HuH-7 (cell line): ENCODE measurements around the gene TMPRSS6.

Experiments
- DNase-seq: peaks from one replicate; pipeline ENCODE4 v3.0.0; 2011; ENCODE audit warnings: low spot score

TMPRSS6 gene

DNA sequence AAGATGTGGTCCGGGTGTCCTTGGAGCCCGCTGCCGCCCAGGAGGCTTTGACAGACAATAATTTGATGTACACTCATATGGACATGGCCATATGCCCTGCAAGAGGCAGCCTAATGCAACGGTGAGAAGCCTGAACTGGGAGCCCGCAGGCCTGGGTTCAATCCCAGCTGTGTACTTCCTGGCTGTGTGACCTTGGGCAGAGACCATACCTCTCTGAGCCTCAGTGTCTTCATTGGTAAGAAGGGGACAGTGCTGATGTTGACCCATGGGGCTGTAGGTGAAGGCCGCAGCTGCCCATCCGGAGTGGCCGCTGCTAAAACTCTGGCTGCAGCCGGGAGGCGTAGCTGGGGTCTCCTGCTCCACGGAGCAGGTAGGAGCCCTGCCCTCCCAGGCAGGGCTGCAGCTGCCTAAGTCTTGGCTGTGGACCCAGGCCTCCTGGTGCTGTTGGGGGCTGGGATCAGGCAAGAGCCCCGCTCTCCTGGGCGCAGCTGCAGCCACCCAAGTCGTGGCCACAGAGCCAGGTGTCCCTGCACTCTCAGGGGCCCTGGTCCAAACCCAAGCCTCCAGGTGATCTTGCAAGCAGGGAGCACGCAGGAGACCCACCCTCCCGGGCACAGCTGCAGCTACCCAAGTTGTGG is 31.3 kb upstream of the TMPRSS6 start:
- DNase-seq: no peak

DNA sequence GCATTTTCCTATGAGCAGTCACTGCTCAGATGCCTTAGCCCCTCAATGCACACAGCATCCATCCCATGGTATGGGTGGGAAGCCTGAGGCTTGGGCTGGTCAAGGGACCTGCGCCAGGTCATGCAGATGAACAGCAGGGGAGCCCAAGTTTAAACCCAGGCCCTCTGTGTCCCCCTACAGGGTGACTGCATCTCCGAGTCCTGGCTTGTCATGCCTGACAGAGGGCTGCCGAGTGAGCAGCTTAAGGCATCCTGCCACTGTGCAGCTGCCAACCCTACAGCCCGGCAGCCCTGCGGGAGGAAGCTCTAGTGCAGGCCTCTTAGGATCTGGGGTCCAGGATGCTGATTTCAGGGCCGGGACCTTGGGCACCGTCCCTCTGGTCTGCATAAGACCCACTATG is 30.2 kb upstream of the TMPRSS6 start:
- no peak for DNase-seq

DNA sequence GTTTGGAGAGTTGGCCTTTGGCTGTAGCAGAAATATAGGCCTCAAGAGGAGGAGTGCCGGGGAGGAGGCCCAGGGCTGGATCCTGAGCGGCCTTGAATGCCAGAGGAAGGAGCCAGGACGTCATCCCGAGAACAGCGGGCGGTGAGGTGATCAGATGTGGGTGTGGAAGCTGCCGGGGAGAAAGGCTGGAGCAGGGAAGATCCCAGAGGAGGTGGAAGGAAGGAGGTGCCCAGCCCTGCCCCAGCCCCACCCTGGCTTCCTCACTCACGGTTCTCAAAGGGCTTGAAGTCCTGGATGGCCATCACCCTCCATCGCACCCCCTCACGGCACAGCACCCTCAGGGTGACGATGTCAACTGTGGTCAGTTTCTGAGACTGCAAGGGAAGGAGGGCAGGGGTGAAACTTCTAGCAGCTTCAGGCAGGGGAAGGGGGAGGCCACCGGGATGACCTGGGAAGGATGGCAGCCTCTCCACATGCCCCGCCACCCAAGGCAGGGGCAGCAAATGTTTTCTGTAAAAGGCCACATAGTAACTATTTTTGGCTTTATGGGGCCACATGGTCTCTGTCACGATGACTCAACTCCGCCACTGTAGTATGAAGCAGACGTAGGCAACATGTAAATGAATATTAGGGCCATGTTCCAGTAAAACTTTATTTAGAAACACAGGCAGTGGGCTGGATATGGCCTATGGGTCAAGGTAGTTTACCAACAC is 29.5 kb upstream of the TMPRSS6 start:
- no peak for DNase-seq

DNA sequence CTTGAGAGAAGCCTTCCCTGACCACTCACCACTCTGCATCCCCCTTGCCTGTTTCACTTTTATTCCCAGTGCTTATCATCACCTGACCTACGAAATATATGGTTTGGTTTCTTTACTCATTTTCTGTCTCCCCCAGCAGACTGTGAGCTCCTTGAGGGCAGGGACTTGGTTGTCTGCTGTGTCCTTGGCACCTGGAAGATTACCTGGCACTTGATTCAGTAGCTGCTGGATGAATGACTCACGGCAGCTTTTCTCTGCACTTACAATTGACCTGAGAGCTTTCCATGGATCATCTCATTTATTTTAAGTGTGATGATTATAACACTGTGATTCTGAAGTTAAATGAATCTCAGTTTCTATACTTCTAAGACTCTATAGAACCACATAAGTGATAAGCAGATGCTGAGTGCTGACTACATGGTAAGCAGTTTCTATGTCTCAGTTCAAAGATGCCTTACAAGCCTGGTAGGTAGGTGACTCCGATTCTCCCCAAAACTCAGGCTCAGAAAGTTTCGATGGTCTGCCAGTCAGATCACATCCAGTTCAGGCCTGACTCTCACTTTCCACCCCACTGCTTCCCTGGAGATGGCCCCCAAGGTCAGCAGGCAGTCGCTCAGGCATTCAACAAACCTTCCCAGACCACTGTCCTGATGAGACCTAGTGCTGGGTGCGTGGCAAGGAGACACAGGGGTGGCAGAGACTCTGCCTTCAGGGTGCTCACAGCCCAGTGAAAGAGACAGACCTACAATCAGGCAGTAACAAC is 28.6 kb upstream of the TMPRSS6 start:
- no peak for DNase-seq

DNA sequence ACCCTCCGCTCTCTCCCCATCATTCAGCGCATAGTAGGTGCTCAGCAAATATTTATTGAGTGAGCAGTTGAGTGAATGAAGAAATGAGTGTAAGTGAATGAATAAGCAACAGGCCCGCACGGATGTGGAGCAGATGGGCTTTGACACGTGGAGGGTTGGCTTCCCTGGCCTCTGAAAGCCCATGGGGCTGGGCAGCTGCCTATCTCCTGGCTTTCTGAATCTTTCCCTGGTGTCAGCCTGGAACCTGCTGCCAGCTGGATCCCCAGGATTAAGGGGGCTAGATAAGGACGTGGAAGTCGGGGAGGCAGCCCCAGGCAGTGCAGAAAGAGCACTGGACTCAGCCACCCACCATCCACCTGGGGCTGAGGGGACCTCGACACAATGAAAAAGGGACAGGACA is 27.6 kb upstream of the TMPRSS6 start:
- no peak for DNase-seq

DNA sequence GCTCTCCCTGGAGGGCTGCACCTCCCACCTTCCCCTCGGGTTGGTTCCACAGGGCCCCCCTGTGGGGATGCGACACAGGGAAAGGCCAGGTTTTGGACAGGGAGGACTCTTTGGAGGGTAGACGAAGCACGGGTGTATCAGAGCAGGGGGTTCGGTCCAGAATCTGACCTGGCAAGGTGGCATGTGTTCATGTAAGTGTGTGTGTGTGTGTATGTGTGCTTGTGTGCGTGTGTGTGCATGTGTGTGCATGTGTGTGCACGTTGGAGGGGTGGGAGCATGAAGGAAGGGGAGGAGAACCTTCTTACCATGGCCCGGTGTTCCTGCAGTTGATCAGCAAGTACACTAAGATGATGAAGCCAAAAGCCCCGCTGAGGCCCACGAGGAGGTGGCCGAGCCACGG is 25.5 kb upstream of the TMPRSS6 start:
- no peak for DNase-seq

DNA sequence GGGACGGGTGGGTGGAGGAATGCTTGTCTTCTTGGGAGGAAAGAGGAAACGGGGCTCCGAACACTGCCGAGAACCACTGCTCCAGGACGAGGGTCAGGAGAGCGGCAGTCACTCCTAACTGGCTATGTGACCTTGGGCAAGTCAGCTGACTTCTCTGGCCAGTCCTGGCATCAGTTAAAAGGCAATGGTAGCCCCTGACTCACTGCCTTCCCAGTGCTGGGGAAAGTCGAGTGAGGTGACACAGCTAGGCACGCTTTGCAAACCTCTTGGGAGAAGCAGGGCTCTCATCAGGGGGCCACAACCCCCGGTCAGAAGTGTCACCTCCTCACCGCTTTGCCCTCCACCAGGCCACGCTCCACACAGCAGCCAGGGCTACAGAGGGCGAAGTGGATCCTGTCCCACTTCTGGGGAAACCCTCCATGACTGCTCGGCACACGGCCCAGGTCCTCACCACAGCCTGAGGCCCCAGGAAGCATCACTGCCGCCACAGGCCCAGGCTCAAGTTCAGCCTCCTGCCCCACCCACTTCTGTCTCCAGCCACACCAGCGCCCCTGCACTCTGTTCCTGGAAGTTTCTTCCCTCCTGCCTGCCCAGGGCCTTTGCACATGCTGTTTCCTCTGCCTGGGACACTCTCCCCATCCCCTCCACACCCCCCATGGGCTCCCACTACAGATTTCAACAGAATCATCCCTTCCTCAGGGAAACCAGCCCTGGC is 23.9 kb upstream of the TMPRSS6 start:
- DNase-seq: no peak

DNA sequence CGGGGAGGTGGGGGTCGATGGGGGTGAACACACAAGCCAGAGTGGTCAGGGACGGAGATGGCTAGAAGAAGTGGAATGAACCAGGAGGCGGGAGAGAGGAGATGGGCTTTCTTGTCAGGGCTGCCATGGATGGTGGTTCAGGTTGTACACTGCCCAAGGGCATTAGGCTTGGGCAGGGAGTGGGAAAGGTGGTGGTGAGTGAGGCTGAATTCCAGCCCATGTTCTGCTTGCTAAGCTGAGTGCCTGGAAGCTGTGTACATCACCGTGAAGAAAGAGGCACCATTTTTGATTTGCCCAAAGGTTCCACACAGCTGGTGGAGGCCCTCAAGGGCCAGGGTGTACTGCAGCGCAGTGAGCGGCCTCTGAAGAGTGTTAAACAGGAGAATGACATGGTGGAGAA is 23.3 kb upstream of the TMPRSS6 start:
- no peak for DNase-seq

DNA sequence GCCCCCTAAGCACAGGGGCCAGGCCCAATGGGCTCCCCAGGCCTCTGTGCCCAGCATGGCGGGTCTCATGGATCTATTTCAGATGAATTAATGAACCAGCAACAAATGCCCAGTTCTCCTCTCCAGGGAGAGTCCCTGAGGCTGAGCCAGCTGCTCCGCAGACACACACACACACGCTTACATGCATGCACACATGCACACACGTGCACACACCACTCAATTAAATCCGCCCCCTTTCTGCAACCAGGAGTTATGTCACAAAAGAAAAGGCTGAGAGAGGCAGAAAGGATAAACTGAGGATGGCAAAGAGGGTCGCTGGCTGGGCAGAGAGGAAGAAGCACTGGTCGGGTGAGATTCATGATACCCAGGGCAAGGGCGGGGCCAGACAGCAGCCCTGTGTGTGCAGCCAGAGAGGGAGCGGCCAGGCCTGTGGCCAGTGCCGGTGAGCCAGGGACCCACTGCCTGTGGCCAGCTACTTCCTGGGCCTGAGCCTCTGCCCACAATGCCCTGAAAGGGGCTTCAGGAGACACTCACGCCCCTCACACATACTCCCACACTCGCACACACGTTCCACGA is 20.4 kb upstream of the TMPRSS6 start:
- DNase-seq: no peak

DNA sequence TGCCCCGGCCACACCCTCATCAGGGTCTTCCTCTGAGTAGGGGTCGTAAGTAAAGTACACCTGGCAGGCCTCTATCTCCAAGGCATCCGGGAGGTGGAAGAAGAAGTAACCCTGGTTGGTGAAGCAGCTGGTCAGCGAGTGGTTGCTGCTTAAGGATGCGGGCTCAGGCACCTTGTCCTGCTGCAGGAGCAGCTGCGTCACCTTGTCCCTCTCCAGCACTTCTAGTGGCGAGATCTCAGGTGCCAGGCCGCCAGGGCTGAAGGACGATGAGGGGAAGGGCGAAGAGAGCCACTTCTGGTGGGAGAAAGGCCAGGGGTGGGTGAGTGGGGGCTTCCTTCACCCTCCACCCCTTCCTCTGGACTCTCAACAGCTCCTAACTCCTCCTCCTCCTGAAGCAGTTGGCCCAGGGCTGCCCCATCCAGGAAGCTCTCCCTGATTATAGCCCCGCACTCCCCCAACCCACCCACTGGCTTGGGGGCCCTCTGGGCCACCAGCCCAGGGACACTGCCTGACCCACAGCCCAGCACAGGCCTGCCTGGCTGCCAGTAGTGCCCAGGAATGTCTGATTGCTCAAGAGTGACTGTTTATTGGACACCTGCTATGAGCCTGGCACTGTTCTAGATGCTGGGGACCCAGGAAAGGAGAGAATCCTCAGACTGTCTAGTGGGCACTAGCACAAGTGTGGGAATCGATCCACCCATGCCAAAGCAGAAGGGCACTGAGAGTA is 19.2 kb upstream of the TMPRSS6 start:
- no peak for DNase-seq

DNA sequence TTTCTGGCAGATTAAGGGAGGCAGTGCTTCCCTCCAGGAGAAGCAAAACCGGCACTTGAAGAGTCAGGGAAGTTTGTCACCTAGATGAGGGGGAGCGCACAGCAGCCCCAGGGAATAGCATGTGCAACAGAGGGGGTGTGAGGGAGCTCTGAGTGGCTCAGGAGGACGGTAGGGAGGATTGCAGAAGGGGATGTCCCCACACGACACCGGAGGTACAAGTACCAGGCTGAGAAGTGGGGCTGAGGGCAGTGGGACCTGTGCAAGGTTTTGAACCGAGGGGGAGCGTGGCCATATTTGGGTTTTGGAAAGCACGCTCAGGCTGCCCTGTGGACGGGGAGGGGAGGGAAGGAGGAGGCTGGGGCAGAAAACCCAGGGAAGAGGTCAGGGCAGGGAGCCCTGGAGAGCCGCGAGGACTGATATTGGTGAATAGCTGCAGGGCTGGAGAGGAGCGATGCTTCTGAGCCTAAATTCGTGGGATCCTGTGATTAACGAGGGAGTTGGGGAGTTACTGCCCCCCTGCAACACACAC is 17.9 kb upstream of the TMPRSS6 start:
- no peak for DNase-seq

DNA sequence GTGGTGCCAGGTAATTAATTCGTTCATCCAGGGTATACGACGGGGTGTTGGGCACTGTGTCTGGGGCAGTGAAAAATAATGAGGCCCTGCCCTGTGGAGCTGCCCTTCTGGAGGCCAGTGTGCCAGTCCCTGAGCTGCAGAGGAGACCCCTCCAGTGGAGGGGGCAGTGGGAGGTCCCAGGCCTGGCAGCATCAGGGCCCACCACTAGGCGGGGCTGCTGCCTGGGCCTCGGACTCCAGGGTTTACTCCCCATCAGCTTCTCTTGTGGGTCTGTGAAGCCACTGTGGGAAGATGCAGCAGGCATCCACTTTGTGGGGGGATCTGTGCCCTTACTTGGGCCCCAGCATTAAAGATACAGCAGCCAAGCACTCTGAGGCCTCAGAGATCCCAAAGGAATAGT is 17.4 kb upstream of the TMPRSS6 start:
- DNase-seq: peak; percentile 62

DNA sequence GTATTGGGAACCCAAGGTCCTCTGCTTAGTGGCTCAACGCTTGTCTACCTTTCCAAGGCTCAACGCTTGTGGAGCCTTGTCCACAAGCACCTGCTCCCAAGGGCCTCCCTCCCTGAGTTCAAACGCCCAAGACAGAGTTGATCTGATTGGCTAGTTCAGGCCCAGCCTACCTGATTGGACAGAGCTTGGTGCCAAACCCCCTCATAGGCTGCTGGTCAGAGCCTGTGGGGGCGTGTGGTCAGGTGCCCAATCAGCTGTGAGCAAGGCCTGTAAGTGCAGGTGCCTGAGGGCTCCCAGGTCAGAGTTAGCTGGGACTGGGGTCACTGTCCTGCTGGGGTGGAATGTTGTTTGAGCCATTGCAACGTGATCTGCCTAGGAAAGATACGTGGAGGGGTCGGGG is 16.9 kb upstream of the TMPRSS6 start:
- DNase-seq: no peak

DNA sequence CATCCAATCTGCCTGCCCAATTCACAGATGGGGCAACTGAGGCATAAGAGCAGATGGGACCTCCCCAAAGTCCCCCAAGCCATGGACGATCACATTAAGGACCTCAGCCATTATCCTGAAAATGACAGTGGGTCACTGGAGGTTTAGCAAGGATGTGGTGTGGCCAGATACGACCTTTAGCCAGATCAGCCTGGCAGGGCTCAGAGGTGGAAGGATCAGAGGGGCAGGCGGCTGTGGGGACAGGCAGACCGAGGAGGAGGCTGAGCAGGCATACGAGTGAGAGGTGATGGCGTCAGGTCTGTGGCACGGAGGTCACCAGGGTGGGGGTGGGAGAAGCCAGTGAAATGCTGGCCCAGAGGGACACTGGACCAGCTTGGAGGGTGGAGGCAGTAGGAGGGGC is 14.1 kb upstream of the TMPRSS6 start:
- DNase-seq: no peak

DNA sequence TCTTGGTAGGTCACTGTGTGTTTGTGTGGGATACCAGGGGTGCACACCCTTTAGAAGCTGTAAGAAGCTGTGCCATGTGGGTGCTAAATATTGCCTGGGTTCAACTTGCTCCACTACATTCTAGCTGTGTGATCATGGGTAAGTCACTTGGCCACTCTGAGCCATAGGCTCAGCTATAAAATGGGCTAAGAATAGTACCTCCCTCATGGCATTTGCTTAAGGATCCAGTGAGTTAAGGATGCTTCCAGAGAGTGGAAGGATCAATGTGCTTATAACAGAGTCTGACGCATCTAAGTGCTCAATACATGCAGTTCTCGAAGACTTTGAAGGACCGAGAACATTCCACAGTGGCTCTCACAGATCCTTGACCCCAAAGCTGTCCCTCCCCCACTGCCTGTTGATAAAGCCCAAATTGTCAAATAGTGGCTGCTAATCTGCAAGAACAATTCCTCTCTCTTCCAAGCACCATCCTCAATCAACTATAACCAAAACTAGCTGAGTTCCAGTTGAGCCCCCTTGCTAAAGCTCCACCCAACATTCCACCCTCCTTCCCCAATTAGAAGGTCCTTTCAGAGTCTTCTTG is 13.2 kb upstream of the TMPRSS6 start:
- no peak for DNase-seq

DNA sequence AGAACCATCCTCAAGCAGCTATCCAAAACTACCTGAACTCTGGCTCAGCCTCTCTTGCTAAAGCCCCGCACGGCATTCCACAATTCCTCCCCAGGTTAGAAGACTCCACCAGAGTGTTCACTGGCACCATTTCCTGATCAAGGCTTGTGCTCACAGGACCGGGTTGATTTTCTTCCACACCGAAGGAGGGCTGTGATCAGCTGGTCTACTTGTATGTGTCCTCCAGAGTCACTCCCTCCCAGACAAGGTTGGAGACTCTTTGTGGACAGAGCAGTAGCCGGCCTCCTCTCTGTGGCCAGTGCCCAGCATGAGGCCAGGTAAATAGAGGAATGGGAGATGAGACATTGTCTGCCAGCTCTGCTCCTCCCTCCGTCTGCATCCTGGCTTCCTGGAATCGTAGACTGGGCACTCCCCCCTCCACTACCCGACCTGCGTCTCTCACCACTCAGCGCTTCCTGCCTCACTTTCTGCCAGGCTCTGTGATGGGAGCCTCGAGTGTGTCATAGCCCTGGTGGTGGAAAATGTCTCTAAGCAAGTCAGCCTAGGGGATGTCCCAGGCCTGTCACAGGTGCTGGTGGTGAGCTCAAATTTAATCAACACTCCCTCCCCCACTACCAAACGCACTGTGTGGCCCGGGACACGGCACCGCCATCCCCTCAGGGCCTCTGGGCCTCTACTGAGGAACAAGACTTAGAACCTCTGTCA is 12.5 kb upstream of the TMPRSS6 start:
- no peak for DNase-seq

DNA sequence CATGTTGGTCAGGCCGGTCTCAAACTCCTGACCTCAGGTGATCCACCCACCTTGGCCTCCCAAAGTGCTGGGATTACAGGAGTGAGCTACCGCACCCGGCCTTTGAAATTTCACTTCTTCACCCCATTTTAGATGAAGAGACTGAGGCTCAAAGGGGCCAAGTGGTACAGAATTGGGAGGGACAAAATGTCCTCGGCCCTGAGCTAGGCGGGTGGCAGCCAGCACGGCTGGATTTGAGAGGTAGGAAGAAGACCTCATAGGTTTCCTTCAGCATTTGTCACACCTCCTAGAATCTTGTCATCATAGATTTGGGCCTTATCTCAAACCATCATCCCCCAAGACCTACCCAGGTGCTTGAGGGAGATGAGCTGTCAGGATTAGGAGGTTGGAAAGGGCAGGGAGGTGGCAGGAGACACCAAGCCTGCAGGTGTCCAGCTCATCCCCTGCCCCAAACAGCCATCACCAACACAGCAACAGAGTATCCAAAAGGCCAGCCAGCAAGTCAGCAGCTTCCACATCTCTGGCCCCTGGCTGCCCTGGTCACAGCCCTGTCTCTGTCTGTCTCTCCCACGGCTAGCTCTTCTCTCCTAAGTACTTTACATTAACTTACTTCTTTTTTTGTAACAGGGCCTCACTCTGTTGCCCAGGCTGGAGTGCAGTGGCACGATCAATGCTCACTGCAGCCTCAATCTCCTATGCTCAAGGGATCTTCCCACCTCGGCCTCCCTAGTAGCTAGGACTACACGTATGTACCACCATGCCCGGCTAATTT is 11.2 kb upstream of the TMPRSS6 start:
- DNase-seq: no peak

DNA sequence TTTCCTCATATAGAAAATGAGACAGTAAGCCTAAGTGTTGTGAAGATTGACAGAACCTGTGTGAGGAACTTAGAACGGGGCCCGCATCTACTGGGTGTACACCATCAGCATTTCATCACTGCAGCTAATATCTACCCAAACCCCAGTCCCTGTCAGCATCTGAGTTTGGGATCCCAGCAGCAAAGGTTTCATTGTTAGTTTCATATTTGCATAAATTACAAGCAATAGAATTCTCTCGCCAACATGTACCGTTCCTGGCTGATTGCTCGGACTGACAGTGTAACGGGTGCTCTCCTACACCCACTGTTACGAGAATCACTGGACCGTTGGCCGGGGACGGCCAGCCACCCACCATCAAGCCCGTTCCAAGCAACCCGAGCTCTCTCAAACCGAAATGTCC is 10.4 kb upstream of the TMPRSS6 start:
- DNase-seq: no peak

DNA sequence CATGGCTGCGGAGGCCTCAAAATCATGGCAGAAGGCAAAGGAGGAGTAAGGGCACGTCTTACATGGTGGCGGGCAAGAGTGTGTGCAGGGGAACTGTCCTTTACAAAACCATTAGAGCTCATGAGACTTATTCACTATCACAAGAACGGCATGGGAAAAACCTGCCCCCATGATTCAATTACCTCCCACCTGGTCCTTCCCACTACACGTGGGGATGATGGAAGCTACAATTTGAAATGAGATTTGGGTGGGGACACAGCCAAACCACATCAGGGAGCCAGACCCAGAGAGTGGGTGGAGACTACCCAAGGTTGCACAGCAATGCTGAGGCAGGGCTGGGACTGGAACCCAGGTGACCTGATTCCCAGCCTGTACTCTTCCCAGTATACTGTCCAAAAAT is 8.6 kb upstream of the TMPRSS6 start:
- DNase-seq: no peak

DNA sequence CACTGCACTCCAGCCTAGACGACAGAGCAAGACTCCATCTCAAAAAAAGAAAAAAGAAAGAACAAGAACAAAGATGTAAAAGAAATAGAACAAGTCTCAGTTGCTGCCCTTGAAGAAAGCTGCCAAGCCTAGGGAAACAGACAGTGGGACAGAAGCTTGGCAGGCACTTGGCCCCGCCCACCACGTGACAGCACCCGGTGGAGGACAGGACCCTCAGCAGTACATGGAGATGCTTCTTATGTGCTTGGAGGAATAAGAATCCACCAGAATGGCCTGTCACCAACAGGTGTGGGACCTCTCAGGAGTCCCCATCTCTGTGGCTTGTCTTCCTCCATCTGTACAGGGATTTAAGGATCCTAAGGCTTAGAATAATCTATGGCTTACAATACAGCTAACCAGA is 7.6 kb upstream of the TMPRSS6 start:
- no peak for DNase-seq
